Epithelial cell of alveolus of lung (primary cell): Measurements from ENCODE around the gene KIAA1549. TPM values are rescaled to one million over a fixed set of nuclear protein-coding genes. Genes with fewer than 3 reads are reported as not detected.

ENCODE experiments used
- total RNA-seq: library from RNA; depleted of rRNA; stranded (reverse); fragments of >200 nt; gene quantifications from 2 replicates; pipeline ENCODE4 v1.2.1, GENCODE V29; 2015

KIAA1549 gene
- total RNA-seq = 1.9 and 2.1 TPM in 2 replicates

GRCh38 chr7:138981332-138982203 is at the start of gene KIAA1549:
Gene KIAA1549, minus strand, starts transcription at chr7:138981389. Its CDS starts 120 bp downstream, at chr7:138981269.

GRCh38 chr7:138797715-138798320 is 183.4 kb downstream of the KIAA1549 start, which contains the start of the genes ATP6V0A4 and TMEM213:
Gene ATP6V0A4, minus strand, starts transcription at chr7:138798196. Its CDS starts 26,949 bp downstream, at chr7:138771247.
Gene TMEM213, plus strand, starts transcription at chr7:138797994. Its CDS starts 111 bp downstream, at chr7:138798105.

Other genes starting within 250 kb of the KIAA1549 start
- gene TMEM213, start 183.4 kb downstream of the KIAA1549 start, total RNA-seq = not detected in 2 replicates
- gene ATP6V0A4, start 183.2 kb downstream of the KIAA1549 start, total RNA-seq = not detected in 2 replicates
- gene ZC3HAV1L, start 54.7 kb upstream of the KIAA1549 start, total RNA-seq = 9.4 and 41.2 TPM in 2 replicates
- 28.8 and 29.5 TPM in 2 replicates for gene ZC3HAV1, start 128.3 kb upstream of the KIAA1549 start, total RNA-seq
- 2.3 and 5.5 TPM in 2 replicates for gene UBN2, start 249.8 kb upstream of the KIAA1549 start, total RNA-seq